SKM-1 treated with dmso at 0.1 percent for 144 hours (cell line): ENCODE results near the gene RGS6.

Experiments
- DNase-seq: peaks from one replicate; lab custom pipeline; 2025; ENCODE audit not compliant: unreplicated experiment; lab: John Stamatoyannopoulos, UW

RGS6 gene

DNA sequence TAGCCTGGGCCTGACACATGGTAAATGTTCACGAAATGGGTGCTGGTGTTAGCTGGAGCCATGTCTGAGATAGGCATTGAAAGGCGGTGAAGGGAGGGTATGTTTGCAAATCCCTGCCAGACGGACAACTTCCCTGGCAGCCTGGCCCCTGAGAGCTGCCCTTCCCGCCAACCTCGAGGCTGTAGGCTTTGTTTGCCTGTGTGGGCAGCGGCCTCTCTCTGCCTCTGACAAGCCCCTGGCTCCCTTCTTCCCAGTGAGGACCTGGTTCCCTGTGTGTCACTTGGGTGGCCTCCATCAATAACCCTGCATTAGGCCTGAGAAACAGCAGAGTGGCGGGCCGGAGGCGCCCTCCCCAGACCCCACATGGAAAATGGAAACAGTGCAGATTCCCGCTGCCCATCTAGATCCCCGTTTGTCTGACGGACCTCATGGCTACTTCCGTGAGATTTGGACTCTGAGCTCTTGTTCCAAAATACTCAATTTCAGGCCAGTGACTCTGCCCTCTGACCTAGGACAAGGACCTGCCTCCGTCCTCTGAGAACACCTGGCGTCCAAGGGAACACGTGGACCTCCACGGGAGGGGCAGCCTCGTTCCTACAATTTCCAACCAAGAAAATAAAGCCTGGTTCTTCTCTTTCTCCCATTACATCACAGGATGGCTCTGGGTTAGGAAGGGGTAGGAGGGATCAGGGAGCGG lies 636.2 kb downstream of the RGS6 start:
- no peak for DNase-seq

- DNase-seq: no peak
Observed at GRCh38 chr14:72573725-72574417, 641.6 kb downstream of the RGS6 start.

GRCh38 chr14:72574715-72575114 lies 642.5 kb downstream of the RGS6 start:
- no peak for DNase-seq

DNA sequence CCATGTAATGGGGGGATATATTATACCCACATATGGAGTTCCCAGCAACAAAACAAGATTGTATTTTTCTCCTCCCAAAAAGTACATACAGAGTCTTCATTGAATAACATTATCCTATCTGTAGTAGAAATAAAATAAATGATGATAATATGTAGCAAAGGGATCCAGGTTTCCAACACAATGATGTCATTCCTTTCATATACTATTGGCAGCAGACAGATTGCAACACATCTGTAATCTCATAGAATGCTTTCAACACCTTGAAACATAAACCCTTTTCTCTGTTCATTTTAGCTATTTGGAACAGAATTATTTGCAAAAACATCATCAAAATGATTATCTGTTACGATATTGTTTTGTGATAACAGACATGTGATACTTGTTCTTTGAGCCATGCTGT lies 644.0 kb downstream of the RGS6 start:
- DNase-seq: no peak

DNA sequence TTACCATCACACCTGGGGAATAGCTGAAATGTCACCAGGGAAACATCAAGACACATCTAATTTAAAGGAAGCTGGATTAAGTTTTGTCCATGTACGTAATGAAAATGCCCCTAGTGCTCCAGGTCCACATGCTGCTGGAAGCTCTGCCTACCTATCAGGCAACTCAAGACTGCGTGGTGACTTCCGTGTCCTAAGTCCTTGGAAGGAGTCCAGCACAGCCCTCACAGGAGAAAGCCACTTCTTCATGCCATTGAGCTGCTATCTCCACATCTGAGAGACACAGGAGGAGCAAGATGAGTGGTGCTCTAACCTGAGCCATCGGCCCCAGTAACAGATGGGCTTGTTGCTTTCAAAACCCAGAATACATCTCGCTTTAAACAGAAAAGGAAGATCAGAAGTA lies 645.3 kb downstream of the RGS6 start:
- DNase-seq: no peak

GRCh38 chr14:72578514-72578913 lies 646.3 kb downstream of the RGS6 start:
- no peak for DNase-seq

GRCh38 chr14:72582582-72582981 lies 650.4 kb downstream of the RGS6 start:
- DNase-seq: no peak

DNA sequence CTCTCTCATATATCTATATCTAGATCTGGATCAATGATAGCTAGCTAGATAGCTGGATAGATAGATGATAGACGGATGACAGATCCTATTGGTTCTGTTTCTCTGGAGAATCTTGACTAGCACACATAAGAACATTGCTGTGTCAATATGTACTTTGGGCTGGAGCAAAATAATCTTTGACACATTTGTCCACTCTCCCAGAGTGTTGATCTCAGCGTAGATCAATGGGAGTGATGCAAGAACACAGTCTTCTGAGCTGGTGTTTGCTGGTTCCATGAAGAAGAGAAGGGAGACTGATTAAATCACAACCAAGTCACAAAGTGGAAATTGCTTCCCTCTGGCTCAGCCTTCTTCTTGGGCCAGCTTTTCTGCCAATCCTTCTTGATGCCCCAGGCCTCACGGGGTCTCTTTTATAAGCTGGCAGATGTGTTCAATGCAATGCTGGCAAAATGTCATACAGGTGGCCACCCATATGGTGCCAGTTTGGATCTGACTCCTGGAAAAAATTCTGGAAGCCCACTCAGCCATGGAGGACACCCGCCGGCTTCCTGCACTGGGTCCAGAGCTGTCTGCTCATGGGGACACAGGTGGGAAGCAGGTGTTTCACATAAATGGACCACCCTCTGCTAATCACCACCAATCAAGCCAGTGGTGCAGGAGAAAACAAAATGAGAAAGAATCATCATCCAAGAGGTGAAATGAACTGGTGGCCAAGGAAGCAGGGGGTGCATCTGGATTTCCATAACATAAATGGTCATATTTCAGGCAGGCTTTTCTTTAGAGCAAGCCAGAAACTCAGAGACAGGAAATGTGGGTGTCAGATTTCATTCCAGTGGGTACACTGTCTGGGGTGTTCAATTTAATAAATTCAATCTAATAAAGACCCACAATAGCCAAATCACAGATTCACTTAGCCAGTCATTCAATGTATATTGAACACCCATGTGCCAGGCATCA lies 651.4 kb downstream of the RGS6 start:
- DNase-seq: no peak

GRCh38 chr14:72588521-72588920 lies 656.3 kb downstream of the RGS6 start:
- DNase-seq: no peak

GRCh38 chr14:72589652-72590051 lies 657.4 kb downstream of the RGS6 start:
- no peak for DNase-seq

GRCh38 chr14:72590577-72590976 lies 658.3 kb downstream of the RGS6 start:
- DNase-seq: no peak

DNA sequence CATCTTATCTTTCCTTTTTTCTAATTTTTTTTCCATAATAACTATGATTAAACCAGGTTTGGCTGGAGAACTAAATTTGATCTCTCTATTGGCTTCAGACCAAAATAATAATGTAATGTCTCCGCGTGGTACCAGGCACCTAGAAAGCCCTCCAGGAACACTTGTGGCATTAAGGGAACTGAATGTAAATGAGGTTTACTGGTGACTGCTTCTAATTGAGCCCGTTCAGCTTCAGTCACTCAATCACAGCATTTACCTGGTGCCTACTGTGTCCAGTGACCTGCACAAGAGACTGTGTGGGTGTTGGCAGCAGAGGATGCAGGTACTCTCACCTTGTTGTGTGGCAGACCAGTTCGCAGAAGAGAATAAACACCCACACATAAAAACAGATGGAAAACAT lies 659.2 kb downstream of the RGS6 start:
- DNase-seq: no peak

DNA sequence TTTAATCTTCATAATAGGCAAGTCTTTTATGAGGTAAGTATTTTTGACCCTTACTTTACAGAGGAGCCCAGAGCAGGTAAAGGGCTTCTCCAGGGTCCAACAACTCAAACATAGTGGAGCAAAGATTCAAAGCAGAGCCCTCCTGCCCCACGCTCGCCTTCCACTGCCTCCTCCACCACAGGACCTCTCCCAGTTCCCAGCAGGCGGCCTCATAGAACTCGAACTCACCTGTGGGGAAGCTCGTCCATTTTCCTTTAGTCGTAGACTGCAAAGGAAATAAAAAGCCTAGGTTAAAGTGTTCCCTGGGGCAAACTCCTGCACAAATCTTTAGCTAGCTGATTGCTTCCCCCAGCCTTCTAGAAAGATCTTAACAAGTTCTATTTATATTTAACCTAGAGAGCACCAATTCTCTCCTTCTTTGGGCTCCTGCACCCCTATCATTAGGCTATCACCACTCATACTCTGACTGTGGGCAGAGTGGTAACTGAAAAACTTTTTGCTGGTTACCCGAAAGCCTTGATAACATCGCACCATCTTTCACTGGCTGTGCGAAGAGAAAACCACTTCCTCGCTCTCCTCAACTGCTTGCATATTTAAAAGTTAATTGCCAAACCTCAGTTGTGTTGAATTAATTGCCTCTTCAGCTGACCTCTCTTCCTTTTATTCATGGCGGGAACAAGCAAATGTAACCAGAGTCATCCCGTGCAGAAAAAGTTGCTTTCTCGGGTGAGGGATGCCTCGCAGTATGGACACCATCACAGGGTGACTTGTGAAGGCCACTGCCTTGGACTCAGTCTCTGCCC lies 662.1 kb downstream of the RGS6 start:
- DNase-seq: no peak

DNA sequence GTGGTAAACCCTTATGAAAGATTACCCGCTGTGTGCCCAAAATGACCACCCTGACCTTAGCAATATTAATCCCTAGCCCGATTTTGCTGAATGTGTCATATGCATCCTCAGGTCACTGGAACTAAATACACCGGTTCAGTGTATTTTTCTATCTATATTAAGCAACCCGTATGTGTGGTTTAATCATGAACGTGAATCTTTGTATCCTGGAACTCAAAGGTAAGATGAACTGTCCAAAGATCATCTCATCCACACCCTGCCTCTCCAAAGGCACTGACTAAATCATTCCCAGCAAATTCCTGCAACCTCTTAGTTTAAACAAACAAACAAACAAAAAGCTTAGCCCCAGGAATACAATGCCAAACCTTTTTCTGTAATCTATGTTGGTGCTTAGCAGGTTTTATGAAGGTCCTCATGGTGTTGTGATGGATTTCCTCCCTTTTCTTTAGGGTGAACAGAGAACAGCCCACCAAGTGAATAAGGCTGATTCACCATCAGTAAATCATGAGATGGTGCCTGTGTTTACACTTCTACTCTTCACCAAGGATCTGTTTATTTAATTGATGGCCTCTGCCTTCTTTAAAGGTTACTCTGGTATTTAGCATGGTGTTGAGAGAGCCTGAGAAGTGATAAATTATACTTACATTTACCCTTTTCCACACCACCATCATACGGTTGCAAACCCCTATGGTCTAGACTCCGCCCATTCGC lies 663.1 kb downstream of the RGS6 start:
- DNase-seq: no peak

DNA sequence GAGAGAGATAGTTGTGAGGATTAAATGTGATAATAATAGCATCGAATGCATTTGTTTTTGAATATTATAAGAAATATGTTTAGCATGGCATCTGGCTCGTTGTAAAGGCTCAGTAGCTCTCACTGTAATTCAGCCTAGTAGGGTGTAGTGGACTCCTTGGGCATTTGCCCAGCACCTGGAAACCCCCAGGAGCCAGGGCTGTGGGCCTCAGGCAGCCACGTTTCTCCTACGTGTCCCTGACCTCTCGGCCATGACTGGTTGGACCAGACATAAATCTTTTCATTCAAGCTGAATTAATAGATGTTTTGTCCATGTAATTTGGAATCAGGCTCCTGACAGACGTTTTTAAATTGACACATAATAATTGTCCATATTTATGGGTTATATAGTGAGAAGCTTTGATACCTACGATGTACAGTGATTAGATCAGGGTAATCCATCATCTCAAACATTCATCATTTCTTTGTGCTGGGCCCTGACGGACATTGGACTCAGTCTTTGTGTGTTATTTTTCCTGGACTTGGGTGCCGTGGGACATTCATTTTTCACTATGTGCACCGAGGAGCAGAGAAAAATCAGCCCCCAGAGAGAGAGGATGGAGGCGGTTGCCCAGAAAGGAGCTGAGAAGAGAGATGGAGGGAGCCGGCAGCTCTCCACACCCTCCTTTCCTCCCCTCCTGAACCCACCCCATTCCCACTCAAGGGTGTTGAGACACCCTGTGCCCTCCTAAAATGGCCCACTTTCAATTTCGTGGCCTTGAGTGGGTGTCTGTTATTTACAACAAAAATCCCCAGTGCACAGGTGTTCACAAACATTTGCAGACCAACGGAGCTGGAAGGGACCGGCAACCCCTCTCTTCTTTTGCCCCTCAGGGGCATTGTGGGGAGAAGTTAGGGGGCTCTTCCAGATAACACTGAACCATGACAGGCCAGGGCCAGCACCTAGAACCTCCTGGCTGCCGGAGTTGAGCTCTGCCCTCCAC lies 665.3 kb downstream of the RGS6 start:
- no peak for DNase-seq

- no peak for DNase-seq
Observed at GRCh38 chr14:72598306-72598705, 666.1 kb downstream of the RGS6 start.

GRCh38 chr14:72599579-72600470 lies 667.6 kb downstream of the RGS6 start:
- DNase-seq: no peak
